Endothelial cell of umbilical vein (primary cell): ENCODE results near the gene NEMP2. TPM values are rescaled to one million over a fixed set of nuclear protein-coding genes. Genes with fewer than 3 reads are reported as not detected.

Experiments used
- BruUV-seq: library from RNA; stranded (reverse); fragments of 400-500 nt; replicated peaks from 2 replicates; lab custom pipeline; 2021; lab: Mats Ljungman, UMichigan
- CTCF ChIA-PET: fragments of 300-600, 350-600 bp; sonication (Branson Sonifier 250); formaldehyde crosslinking; loops from one replicate; lab custom pipeline; 2021; ENCODE audit warnings: antibody characterized with exemption, inconsistent platforms; lab: Charles Lee
- POLR2A ChIA-PET: fragments of 300-600, 350-600 bp; sonication (Branson Sonifier 250); formaldehyde crosslinking; loops from one replicate; lab custom pipeline; 2021; ENCODE audit warnings: antibody characterized with exemption, inconsistent platforms; lab: Charles Lee
- DNase-seq: peaks from one replicate; pipeline ENCODE4 v3.0.0-alpha.2; 2011; ENCODE audit warnings: low read depth, low spot score
- FAIRE-seq: peaks from 2 replicates; lab custom pipeline; 2011; peaks lifted over from hg19 to GRCh38; lab: Jason Lieb, UNC
- H2AFZ ChIP-seq: 2 replicates; pipeline ENCODE4 v1.6.0; 2012; ENCODE audit warnings: low read depth, low read length, control low read depth, inconsistent platforms
- H3K27ac ChIP-seq: 2 replicates; pipeline ENCODE4 v1.5.1; 2011; ENCODE audit warnings: low read depth, mild to moderate bottlenecking, control low read depth, low read length, moderate library complexity; ENCODE audit not compliant: insufficient read depth
- H3K27me3 ChIP-seq, 2 experiments: 2 replicates each; pipeline versions ENCODE4 v1.6.0 to v1.6.1; 2011; ENCODE audit warnings: low read length in 2 of 2, mixed read lengths in 1 of 2; ENCODE audit not compliant: control insufficient read depth in 2 of 2, insufficient read depth in 2 of 2
- H3K36me3 ChIP-seq, 2 experiments: 2 replicates in 1 of 2; 3 replicates in 1 of 2; pipeline ENCODE4 v1.5.1; 2011; ENCODE audit warnings: low read length in 2 of 2, mild to moderate bottlenecking in 1 of 2, moderate library complexity in 1 of 2; ENCODE audit not compliant: control insufficient read depth in 2 of 2, insufficient read depth in 2 of 2; ENCODE audit errors: extremely low read depth in 1 of 2
- H3K4me1 ChIP-seq: 3 replicates; pipeline ENCODE4 v1.5.1; 2011; ENCODE audit warnings: mild to moderate bottlenecking, low read length; ENCODE audit not compliant: control insufficient read depth, insufficient read depth; ENCODE audit errors: extremely low read depth
- H3K4me2 ChIP-seq: 2 replicates; pipeline ENCODE4 v1.6.1; 2011; ENCODE audit warnings: low read length, control low read depth, mixed read lengths; ENCODE audit not compliant: insufficient read depth
- H3K4me3 ChIP-seq, 3 experiments: fragments of 200-600 bp in 1 of 3; sonication (generic), shearing (Covaris generic) in 1 of 3; replicated peaks in 1 of 3; 2 replicates each; pipeline ENCODE4 v1.5.1; 2011 to 2016; ENCODE audit warnings: control low read depth in 3 of 3, low read length in 3 of 3, mild to moderate bottlenecking in 2 of 3, inconsistent platforms in 1 of 3, low read depth in 1 of 3, moderate library complexity in 1 of 3; ENCODE audit not compliant: insufficient read depth in 1 of 3
- H3K79me2 ChIP-seq: 2 replicates; pipeline ENCODE4 v1.6.0; 2012; ENCODE audit warnings: low read length, inconsistent platforms; ENCODE audit not compliant: control insufficient read depth, insufficient read depth
- H3K9ac ChIP-seq: replicated peaks from 2 replicates; pipeline ENCODE3; 2011; ENCODE audit warnings: low read length, control low read depth; ENCODE audit not compliant: insufficient read depth; ENCODE audit errors: extremely low read depth
- H3K9me1 ChIP-seq: replicated peaks from 3 replicates; pipeline ENCODE4 v1.6.0; 2011; ENCODE audit warnings: mild to moderate bottlenecking, low read length; ENCODE audit not compliant: control insufficient read depth, insufficient read depth; ENCODE audit errors: extremely low read depth
- H3K9me3 ChIP-seq: replicated peaks from 2 replicates; pipeline ENCODE4 v1.5.1; 2012; ENCODE audit warnings: low read length, inconsistent platforms; ENCODE audit not compliant: control insufficient read depth, insufficient read depth
- H4K20me1 ChIP-seq: replicated peaks from 2 replicates; pipeline ENCODE3; 2011; ENCODE audit warnings: mild to moderate bottlenecking, low read length; ENCODE audit not compliant: control insufficient read depth, insufficient read depth; ENCODE audit errors: extremely low read depth
- CTCF ChIP-seq, 2 donors: IDR thresholded peaks; 1 replicate in 1 of 2; 2 replicates in 1 of 2; pipeline ENCODE4 v1.5.1; 2011; ENCODE audit warnings: low read length in 2 of 2, mild to moderate bottlenecking in 2 of 2, moderate library complexity in 2 of 2, control low read depth in 1 of 2, inconsistent platforms in 1 of 2, low read depth in 1 of 2; ENCODE audit not compliant: insufficient read depth in 1 of 2; ENCODE audit errors: extremely low read depth in 1 of 2
- EZH2 ChIP-seq: IDR thresholded peaks from 2 replicates; pipeline ENCODE4 v1.6.1; 2012; ENCODE audit warnings: borderline replicate concordance, low read depth, mild to moderate bottlenecking, moderate library complexity, low read length, inconsistent platforms; ENCODE audit not compliant: severe bottlenecking
- FOS ChIP-seq: IDR thresholded peaks from 2 replicates; pipeline ENCODE4 v1.6.1; 2011; ENCODE audit warnings: mild to moderate bottlenecking, low read length, moderate library complexity, borderline replicate concordance; ENCODE audit not compliant: insufficient read depth
- GATA2 ChIP-seq: IDR thresholded peaks from 2 replicates; pipeline ENCODE4 v1.7.0; 2011; ENCODE audit warnings: low read depth, mild to moderate bottlenecking, moderate library complexity, mixed read lengths, low read length; ENCODE audit not compliant: insufficient read length, insufficient read depth
- JUN ChIP-seq: IDR thresholded peaks from 2 replicates; pipeline ENCODE4 v1.6.1; 2011; ENCODE audit warnings: borderline replicate concordance, low read depth; ENCODE audit not compliant: insufficient read length, insufficient read depth
- MYC ChIP-seq: IDR thresholded peaks from one replicate; pipeline ENCODE4 v1.6.1; 2011; ENCODE audit warnings: mild to moderate bottlenecking, low read depth, low read length
- POLR2A ChIP-seq: IDR thresholded peaks from 2 replicates; pipeline ENCODE4 v1.6.1; 2012; ENCODE audit warnings: low read depth, mild to moderate bottlenecking, control low read depth, low read length
- POLR2AphosphoS5 ChIP-seq: IDR thresholded peaks from 2 replicates; pipeline ENCODE4 v1.6.1; 2012; ENCODE audit warnings: low read depth, mild to moderate bottlenecking, control low read depth, low read length, moderate library complexity; ENCODE audit not compliant: insufficient read depth
- dilution Hi-C: fragments of 300-500 bp; cut with MboI; formaldehyde crosslinking; loops from one replicate; pipeline ENCODE4 v1.15.0; 2019; ENCODE audit warnings: low sequenced_read_pairs; ENCODE audit not compliant: extremely low pct_ligation_motif_present
- intact Hi-C: fragments of 100-400 bp; cut with micrococcal nuclease; formaldehyde crosslinking; loops from one replicate; pipeline ENCODE4 v1.10.0; 2022
- polyA plus RNA-seq, 4 experiments: library from polyadenylated mRNA; depleted of rRNA in 3 of 4; stranded (reverse) in 3 of 4; unstranded in 1 of 4; fragments of >200 nt; gene quantifications; 2 replicates each; pipeline versions ENCODE4 v1.2.1 to v1.2.3, GENCODE V29; 2011 to 2012; ENCODE audit warnings: missing spikeins in 1 of 4
- total RNA-seq: library from RNA; stranded (reverse); gene quantifications from 2 replicates; pipeline ENCODE4 v1.2.3, GENCODE V29; 2021
- TF ChIP-seq, protein P1 (sequence below): IDR thresholded peaks from 2 replicates; pipeline ENCODE4 v1.6.1; 2011; ENCODE audit not compliant: insufficient read depth, insufficient read length

NEMP2 gene
- total and polyA plus RNA-seq, 2 donors (not counting 3 experiments of a cell fraction or from before 2014, with no cell fraction given), result 3.1 to 8.4 TPM

GRCh38 chr2:190462181-190462580, 72.3 kb downstream of the NEMP2 start:
- H3K4me3 ChIP-seq, result no peak overlapping the region
- no peaks in the 10 kb centered on the region for H3K9me1 ChIP-seq
- H3K4me2 ChIP-seq, result no peak overlapping the region
- BruUV-seq, result no TSS peak
- FAIRE-seq (no peak), DNase-seq (no peak)
- dilution Hi-C loops (no loop called here), intact Hi-C loops (no loop called here)
- H2AFZ ChIP-seq, result no peak overlapping the region
- H3K79me2 ChIP-seq, result no peaks in the 10 kb centered on the region
- H4K20me1 ChIP-seq, result no peaks in the 10 kb centered on the region
- no peak for TF ChIP-seq EZH2
- no peaks in the 10 kb centered on the region for H3K9me3 ChIP-seq
- H3K27ac ChIP-seq, result no peak overlapping the region
- ChIA-PET POLR2A (no interaction called here), CTCF (interaction anchor here (1.6 kb wide), 1 partner anchor 29 kb away, joined by 3 read pairs; no protein-coding TSS in a partner anchor)
- H3K4me1 ChIP-seq, result no peaks in the 10 kb centered on the region
- no peaks in the 10 kb centered on the region for H3K27me3 ChIP-seq
- no peak overlapping the region for H3K9ac ChIP-seq
- no peaks in the 10 kb centered on the region for H3K36me3 ChIP-seq

- Histone ChIP-seq H3K27me3 (no peaks in the 10 kb centered on the region), H3K4me3 (no peak overlapping the region), H3K4me1 (no peaks in the 10 kb centered on the region), H3K9ac (no peak overlapping the region), H2AFZ (no peak overlapping the region), H3K9me1 (no peaks in the 10 kb centered on the region), H3K9me3 (no peaks in the 10 kb centered on the region), H3K79me2 (no peaks in the 10 kb centered on the region), H3K36me3 (no peaks in the 10 kb centered on the region), H3K4me2 (no peak overlapping the region), H4K20me1 (no peaks in the 10 kb centered on the region), H3K27ac (no peak overlapping the region)
- FAIRE-seq, result no peak
- TF ChIP-seq POLR2AphosphoS5 (no peak), MYC (no peak), JUN (no peak), EZH2 (no peak), POLR2A (no peak), GATA2 (no peak), CTCF (IDR thresholded peaks at IDR 0.05; ENCODE audit: extremely low read depth in 1 of 2, insufficient read depth in 1 of 2, low read depth in 1 of 2, low read length in 2 of 2) (no peak), FOS (no peak)
- TF ChIP-seq, protein P1, sequence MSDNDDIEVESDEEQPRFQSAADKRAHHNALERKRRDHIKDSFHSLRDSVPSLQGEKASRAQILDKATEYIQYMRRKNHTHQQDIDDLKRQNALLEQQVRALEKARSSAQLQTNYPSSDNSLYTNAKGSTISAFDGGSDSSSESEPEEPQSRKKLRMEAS, result no peak
- DNase-seq, result no peak
- ChIA-PET CTCF (interaction anchor here (1.0 to 2.0 kb wide), 3 partner anchors 9 to 15 kb away, joined by 3 to 8 read pairs (median 4); no protein-coding TSS in a partner anchor), POLR2A (no interaction called here)
- dilution Hi-C loops (no loop called here), intact Hi-C loops (no loop called here)
- no TSS peak for BruUV-seq
Measured at GRCh38 chr2:190460487-190460886, 74.0 kb downstream of the NEMP2 start.
